Right lobe of liver (tissue), 6 donors: ENCODE data around the gene TMEM30A. TPM values are rescaled to one million over a fixed set of nuclear protein-coding genes. Genes with fewer than 3 reads are reported as not detected.

Source experiments
- ATAC-seq, 4 donors: fragments of 200-7000 bp; cut with Tn5 transposase; one replicate each; pipeline ENCODE4 v1.9.1; 2020; ENCODE audit warnings: mild to moderate bottlenecking in 4 of 4, moderate library complexity in 4 of 4
- DNase-seq, 3 donors: peaks; one replicate each; pipeline ENCODE4 v3.0.0-alpha.2; 2020
- H3K27ac ChIP-seq, 3 donors: fragments of 200-600 bp; one replicate each; pipeline ENCODE4 v1.8.0; 2022
- H3K27me3 ChIP-seq, 2 donors: fragments of 200-600 bp; one replicate each; pipeline ENCODE4 v1.8.0; 2022
- H3K36me3 ChIP-seq, 4 donors: fragments of 200-600 bp; sonication (generic) in 1 of 4; one replicate each; pipeline versions ENCODE4 v1.5.1 to v1.8.0; 2017 to 2022; ENCODE audit warnings: control low read depth in 1 of 4
- H3K4me1 ChIP-seq, 4 donors: fragments of 200-600 bp; sonication (generic) in 1 of 4; one replicate each; pipeline versions ENCODE4 v1.5.1 to v1.8.0; 2017 to 2022; ENCODE audit warnings: control low read depth in 1 of 4
- H3K4me3 ChIP-seq, 3 donors: fragments of 200-600 bp; one replicate each; pipeline ENCODE4 v1.8.0; 2022
- H3K9me3 ChIP-seq, 4 donors: fragments of 200-600 bp; sonication (generic) in 1 of 4; one replicate each; pipeline versions ENCODE4 v1.5.1 to v1.8.0; 2017 to 2022; ENCODE audit warnings: control low read depth in 1 of 4
- POLR2A ChIP-seq: fragments of 450-650 bp; IDR thresholded peaks from one replicate; pipeline ENCODE4 v1.6.1; 2017; ENCODE audit warnings: antibody characterized with exemption, mild to moderate bottlenecking
- WGBS: methylation state at CpG from one replicate; pipeline ENCODE4 v1.1.6; 2018; ENCODE audit warnings: low coverage, low lambda C conversion rate; ENCODE audit not compliant: insufficient coverage; ENCODE audit errors: missing lambda C conversion rate; 5-methylcytosine and 5-hydroxymethylcytosine counted together
- intact Hi-C, 2 donors: fragments of 100-400 bp; cut with DNase I; formaldehyde crosslinking; loops; one replicate each; pipeline versions ENCODE4 v1.11.2 to v1.14.1; 2022
- total RNA-seq, 6 experiments: library from RNA; depleted of rRNA in 2 of 6; stranded (reverse); fragments of >200 nt in 2 of 6; fragmentation: NEBNext Ultra II Directional in 3 of 6; extraction: Animal tissue kit (Norgen Biotek cat#: 25700) in 3 of 6; gene quantifications; one replicate each; pipeline versions ENCODE4 v1.1.0 to v1.2.4, GENCODE V29; 2016 to 2023
- TF ChIP-seq, protein P1 (sequence below), 4 donors: fragments of 200-600 bp in 3 of 4; fragments of 450-650 bp in 1 of 4; IDR thresholded peaks; one replicate each; pipeline versions ENCODE4 v1.5.1 to v1.8.0; 2016 to 2022; ENCODE audit warnings: antibody characterized with exemption in 4 of 4, mild to moderate bottlenecking in 2 of 4
- donor health status: DM: no; HTN: yes; CAD: no.
- donor health status: DM: no; HTN: no; CAD: no.
- donor health status: DM: no; HTN: no; CAD: no.
- donor health status: DM: no; HTN: yes; CAD: no.
- donor health status: DM: no; HTN: yes; CAD: no.

TMEM30A gene
- total RNA-seq, 6 experiments from 2014 or later, result 40.1 to 66.8 (median 62.2) TPM

DNA sequence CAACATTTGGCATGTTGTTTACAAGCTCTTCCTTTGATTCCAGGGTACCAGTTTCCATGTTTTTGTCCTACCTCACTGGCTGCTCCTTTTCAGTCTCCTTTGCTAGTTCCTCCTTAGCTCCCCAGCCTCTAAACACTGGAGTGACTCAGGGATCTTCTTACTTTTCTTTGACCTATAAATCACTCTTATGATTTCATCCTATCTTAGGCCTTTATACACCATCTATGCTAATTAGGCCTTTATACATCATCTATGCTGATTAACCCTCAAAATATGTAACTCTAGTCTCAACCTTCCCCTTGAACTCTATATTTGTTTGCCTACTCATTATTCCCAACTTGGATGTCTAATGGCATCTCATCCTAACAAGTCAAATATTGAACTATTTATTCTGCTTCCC, 9.5 kb downstream of the TMEM30A start:
- no peaks in the 10 kb centered on the region for H3K27me3 ChIP-seq
- H3K4me1 ChIP-seq, result peaks cover 0 to 2% (median 0%) of the 10 kb centered on the region in 4 donors
- ATAC-seq (no peak), DNase-seq (no peak)
- intact Hi-C loops, result no loop called here
- H3K4me3 ChIP-seq, result no peak overlapping the region
- H3K27ac ChIP-seq, result no peak overlapping the region
- no peaks in the 10 kb centered on the region for H3K9me3 ChIP-seq
- no peaks in the 10 kb centered on the region for H3K36me3 ChIP-seq
- TF ChIP-seq, protein P1, sequence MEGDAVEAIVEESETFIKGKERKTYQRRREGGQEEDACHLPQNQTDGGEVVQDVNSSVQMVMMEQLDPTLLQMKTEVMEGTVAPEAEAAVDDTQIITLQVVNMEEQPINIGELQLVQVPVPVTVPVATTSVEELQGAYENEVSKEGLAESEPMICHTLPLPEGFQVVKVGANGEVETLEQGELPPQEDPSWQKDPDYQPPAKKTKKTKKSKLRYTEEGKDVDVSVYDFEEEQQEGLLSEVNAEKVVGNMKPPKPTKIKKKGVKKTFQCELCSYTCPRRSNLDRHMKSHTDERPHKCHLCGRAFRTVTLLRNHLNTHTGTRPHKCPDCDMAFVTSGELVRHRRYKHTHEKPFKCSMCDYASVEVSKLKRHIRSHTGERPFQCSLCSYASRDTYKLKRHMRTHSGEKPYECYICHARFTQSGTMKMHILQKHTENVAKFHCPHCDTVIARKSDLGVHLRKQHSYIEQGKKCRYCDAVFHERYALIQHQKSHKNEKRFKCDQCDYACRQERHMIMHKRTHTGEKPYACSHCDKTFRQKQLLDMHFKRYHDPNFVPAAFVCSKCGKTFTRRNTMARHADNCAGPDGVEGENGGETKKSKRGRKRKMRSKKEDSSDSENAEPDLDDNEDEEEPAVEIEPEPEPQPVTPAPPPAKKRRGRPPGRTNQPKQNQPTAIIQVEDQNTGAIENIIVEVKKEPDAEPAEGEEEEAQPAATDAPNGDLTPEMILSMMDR (IDR thresholded peaks at IDR 0.05), result no peak
- TF ChIP-seq POLR2A, result no peak

DNA sequence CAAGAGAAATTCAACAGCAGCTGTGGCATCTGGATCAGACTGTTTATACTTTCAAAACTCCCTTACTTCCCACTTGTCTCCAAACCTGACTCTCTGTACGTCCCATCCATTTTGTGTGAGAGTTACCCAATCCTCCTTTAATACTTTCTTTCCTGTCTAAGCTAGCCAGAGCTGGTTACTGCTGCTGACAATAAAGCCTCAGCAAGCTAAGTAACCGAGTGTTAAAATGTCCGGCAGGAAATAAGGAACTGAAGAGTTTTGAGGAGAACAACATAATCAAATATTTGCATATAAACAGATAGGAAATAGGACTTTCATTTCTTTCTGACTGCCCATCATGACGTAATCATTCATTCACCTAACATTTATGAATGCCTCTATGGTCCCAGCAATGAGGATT, 11.6 kb downstream of the TMEM30A start:
- TF ChIP-seq, protein P1 (IDR thresholded peaks at IDR 0.05), result no peak
- no peak for TF ChIP-seq POLR2A
- DNase-seq (no peak), ATAC-seq (peak in 2 of 4 donors; percentile 31 to 41)
- no peak overlapping the region for H3K27ac ChIP-seq
- no peaks in the 10 kb centered on the region for H3K27me3 ChIP-seq
- no peak overlapping the region for H3K4me3 ChIP-seq
- H3K4me1 ChIP-seq, result no peaks in the 10 kb centered on the region
- 54% methylated on average over 4 of the region's 4 CpGs for WGBS
- intact Hi-C loops, result no loop called here
- no peaks in the 10 kb centered on the region for H3K36me3 ChIP-seq
- H3K9me3 ChIP-seq, result no peaks in the 10 kb centered on the region

DNA sequence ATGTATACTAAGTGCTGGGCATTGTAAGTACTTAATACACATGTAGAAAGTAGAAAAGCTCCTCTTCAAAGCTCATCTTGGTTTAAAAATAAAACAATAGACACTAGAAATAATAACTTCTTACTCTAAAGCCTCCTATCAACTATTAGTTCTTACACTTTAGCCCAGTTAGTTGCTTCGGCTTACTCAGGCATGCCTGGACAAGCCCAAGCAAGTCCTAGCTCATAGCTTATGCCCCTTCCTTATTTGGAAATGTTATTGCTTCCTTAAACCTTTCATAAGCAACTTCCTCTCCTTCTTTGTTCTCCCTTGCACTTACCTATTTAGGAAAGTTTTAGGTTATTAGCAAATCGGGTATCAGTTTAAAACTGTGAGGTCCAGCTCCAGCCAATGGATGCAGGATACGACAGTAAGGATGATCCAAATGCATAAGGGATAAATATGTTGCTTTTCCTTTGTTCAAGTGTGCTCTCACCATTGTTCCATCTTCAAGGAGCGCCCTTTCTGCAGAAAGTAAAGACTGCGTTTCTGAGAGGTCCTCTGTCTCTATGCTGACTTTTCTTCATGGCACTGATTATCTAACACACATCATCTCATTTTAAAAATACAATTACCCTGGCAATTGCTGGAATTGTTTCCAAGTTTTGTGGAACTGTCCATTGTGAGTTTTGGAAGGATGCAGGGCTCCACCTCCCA, 12.3 kb downstream of the TMEM30A start:
- Histone ChIP-seq H3K27ac (no peak overlapping the region), H3K4me3 (no peak overlapping the region), H3K36me3 (no peaks in the 10 kb centered on the region), H3K27me3 (no peaks in the 10 kb centered on the region), H3K4me1 (peaks cover 0 to 5% (median 0%) of the 10 kb centered on the region in 4 donors), H3K9me3 (no peaks in the 10 kb centered on the region)
- ATAC-seq (no peak), DNase-seq (no peak)
- WGBS, result 83% methylated on average over 5 of the region's 5 CpGs
- intact Hi-C loops, result no loop called here
- TF ChIP-seq, protein P1 (IDR thresholded peaks at IDR 0.05), result no peak
- TF ChIP-seq POLR2A, result no peak

DNA sequence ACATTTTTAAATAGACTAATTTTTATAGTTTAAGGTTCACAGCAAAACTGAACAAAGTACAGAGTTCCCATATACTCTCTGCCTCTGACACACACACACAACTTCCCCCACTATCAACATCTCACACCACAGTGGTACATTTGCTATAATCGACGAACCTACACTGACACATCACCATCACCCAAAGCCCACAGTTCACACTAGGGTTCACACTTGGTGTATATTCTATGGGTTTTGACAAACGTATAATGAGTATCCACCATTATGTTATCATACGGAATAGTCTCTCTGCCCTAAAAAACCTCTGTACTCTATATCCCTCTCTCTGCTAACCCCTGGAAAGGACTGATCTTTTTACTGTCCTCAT, 15.6 kb downstream of the TMEM30A start:
- 95% methylated on average over 4 of the region's 4 CpGs for WGBS
- H3K4me1 ChIP-seq, result peaks cover 0 to 10% (median 1%) of the 10 kb centered on the region in 4 donors
- no peaks in the 10 kb centered on the region for H3K27me3 ChIP-seq
- intact Hi-C loops, result no loop called here
- H3K9me3 ChIP-seq, result no peaks in the 10 kb centered on the region
- H3K27ac ChIP-seq, result no peak overlapping the region
- TF ChIP-seq POLR2A, result no peak
- TF ChIP-seq, protein P1 (IDR thresholded peaks at IDR 0.05), result no peak
- no peak for DNase-seq
- no peak overlapping the region for H3K4me3 ChIP-seq
- peak in 1 of 4 donors; percentile 7 for ATAC-seq
- peaks cover 0 to 12% (median 4%) of the 10 kb centered on the region in 4 donors for H3K36me3 ChIP-seq
